GM19099 (cell line): ENCODE data around the gene STAB1.

Experiments
- POLR2A ChIP-seq: IDR thresholded peaks from 3 replicates; pipeline ENCODE4 v1.6.1; 2011; ENCODE audit warnings: low read depth; ENCODE audit not compliant: insufficient read length; ENCODE audit errors: extremely low read depth

The STAB1 gene

DNA sequence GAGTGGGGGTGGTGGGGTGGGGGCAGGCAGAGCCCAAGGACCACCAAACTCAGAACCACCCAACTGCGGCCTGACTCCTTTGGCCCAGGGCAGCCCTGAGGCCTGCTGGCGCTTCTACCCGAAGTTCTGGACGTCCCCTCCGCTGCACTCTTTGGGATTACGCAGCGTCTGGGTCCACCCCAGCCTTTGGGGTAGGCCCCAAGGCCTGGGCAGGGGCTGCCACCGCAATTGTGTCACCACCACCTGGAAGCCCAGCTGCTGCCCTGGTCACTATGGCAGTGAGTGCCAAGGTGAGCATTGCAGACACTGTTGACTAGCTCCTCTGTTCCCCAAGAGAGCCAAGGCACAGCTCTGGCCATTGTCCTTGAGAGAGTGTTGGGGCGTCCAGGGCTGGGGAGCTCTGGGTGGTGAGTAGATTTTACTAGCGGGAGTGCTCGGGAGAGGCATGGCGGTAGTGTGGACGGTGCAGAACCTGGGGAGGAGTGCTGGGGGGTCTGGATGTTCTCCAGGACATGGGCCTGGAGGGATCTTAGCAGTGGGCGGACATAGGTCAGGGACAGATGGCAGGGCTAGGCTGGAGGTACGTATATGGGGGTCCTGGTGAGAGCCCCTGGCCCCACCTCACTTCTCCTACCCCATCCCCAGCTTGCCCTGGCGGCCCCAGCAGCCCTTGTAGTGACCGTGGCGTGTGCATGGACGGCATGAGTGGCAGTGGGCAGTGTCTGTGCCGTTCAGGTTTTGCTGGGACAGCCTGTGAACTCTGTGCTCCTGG, 25.8 kb downstream of the STAB1 start:
- no peak for TF ChIP-seq POLR2A

- no peak for TF ChIP-seq POLR2A
Measured at GRCh38 chr3:52521488-52521824, 26.3 kb downstream of the STAB1 start.

DNA sequence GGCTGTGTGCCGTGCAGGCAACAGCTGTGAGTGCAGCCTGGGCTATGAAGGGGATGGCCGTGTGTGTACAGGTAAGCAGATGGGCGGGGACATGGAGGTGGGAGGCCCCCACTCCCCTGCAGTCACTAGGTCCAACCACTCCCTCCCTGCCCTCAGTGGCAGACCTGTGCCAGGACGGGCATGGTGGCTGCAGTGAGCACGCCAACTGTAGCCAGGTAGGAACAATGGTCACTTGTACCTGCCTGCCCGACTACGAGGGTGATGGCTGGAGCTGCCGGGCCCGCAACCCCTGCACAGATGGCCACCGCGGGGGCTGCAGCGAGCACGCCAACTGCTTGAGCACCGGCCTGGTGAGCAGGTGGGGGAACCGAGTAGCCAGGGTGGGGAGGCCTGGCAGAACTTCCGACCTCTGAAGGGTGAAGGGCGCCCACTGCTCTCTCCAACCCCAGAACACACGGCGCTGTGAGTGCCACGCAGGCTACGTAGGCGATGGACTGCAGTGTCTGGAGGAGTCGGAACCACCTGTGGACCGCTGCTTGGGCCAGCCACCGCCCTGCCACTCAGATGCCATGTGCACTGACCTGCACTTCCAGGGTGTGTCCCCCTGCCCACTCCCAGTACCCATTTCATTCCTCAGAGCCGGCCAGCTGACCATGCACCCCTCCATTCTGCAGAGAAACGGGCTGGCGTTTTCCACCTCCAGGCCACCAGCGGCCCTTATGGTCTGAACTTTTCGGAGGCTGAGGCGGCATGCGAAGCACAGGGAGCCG, 26.9 kb downstream of the STAB1 start:
- TF ChIP-seq POLR2A, result no peak

DNA sequence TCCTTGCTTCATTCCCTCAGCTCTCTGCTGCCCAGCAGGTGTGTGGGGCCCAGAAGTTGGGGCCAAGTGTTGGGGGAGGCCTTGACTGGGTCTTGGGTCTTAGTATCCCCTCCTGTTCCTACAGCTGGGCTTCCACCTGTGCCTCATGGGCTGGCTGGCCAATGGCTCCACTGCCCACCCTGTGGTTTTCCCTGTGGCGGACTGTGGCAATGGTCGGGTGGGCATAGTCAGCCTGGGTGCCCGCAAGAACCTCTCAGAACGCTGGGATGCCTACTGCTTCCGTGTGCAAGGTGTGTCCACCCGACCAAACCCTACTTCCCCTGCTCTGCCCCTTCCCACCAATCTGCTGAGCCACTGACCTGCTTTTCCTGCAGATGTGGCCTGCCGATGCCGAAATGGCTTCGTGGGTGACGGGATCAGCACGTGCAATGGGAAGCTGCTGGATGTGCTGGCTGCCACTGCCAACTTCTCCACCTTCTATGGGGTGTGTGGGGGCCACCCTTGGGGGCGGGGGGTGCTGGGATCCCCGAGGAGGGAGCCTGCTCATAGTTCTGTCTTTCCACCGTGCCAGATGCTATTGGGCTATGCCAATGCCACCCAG, 27.6 kb downstream of the STAB1 start:
- no peak for TF ChIP-seq POLR2A

DNA sequence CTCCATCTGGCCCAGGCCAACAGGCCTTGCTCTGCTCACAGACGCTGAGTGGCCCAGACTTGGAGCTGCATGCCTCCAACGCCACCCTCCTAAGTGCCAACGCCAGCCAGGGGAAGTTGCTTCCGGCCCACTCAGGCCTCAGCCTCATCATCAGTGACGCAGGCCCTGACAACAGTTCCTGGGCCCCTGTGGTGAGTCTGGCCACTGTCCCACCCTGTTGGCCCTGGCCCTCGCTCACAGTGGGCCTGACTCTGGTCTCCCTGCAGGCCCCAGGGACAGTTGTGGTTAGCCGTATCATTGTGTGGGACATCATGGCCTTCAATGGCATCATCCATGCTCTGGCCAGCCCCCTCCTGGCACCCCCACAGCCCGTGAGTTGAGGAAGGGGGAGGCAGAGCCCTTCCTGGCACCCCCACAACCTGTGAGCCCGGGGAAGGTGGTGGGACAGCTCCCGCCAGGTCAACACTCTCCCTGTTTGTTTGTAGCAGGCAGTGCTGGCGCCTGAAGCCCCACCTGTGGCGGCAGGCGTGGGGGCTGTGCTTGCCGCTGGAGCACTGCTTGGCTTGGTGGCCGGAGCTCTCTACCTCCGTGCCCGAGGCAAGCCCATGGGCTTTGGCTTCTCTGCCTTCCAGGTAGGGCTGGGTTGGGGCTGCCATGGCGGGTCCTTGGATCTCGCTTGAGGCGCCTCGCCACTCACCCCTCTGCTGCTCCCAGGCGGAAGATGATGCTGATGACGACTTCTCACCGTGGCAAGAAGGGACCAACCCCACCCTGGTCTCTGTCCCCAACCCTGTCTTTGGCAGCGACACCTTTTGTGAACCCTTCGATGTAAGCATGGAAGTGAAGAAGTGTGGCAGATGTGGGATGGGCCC, 28.5 kb downstream of the STAB1 start:
- TF ChIP-seq POLR2A, result no peak

- TF ChIP-seq POLR2A, result no peak
Measured at GRCh38 chr3:52524258-52524751, 29.2 kb downstream of the STAB1 start.

DNA sequence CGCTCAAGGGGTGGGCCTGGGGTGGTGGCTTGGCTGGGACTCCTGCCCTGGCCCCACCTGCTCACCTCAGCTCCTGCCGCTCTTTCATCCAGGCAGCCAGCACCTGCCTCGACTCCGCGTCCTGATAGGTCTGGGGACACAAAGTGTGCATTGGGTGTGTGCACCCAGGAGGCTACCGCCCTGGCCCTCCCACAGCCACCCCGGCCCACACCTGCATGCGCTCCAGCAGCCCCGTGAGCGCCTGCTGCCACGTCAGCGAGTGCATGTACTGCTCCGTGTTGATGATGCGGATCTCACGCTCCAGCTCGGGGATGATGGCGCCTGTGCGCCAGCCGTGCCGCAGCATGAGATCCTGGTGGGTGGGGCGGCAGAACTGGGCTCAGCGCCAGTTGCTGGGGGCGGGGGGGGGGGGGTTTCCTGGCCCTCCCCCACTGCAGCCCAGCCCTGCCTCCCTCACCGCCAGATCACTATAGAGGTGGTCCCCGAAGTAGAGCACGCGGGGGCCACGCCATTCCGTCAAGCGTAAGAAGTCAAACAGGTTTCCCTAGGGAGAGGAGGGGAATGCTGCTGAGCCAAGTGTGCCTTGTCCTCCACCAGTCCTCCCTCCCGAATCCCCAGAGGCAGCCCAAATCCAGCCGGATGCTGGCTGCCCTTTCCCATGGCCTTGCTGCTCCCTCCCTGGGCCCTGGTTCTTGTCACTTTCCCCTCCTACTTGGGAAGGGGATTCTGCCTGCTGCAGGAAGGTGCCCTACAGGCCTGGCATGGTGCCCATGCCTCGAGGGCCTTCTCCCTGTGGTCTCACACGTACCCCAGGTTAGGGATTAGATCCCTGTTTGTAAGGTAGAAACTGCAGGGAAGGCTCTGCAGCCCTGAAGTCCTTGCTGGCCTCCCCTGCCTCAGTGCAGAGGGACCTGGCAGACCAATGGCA, 29.9 kb downstream of the STAB1 start:
- no peak for TF ChIP-seq POLR2A

- no peak for TF ChIP-seq POLR2A
Measured at GRCh38 chr3:52525680-52526561, 30.8 kb downstream of the STAB1 start.

DNA sequence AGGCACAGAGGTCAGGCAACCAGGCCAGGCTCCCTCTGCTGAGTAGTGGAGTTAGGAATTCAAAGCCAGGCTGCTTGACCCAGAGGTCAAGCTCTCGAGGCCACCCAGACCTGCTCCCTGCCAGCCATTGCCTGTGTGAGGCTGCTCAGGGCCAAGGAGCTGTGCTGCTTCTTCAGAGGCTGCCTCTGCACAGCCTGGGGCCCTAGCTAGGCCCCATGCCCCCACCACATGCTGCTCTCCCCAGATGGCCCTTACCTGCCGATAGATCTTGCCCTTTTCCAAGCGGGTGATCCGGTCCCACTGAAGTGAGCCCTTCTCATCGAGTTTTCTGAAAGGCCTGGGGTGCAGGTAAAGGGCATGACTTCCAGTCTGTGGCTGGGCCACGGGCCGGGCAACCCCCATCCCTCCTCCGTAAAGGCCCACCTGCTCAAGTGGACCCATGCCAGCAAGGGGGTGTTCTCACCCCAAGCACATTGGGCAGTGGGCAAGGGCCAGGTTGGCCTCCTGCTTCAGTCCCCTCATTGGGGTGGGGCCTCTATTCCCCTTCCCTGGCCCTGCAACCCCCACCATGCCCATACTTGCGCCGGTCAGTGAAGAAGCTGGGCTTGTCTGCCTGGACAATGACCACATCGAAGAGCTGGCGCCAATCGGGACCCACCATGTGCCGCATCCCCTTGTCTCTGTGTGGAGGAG, 32.0 kb downstream of the STAB1 start:
- TF ChIP-seq POLR2A, result no peak

DNA sequence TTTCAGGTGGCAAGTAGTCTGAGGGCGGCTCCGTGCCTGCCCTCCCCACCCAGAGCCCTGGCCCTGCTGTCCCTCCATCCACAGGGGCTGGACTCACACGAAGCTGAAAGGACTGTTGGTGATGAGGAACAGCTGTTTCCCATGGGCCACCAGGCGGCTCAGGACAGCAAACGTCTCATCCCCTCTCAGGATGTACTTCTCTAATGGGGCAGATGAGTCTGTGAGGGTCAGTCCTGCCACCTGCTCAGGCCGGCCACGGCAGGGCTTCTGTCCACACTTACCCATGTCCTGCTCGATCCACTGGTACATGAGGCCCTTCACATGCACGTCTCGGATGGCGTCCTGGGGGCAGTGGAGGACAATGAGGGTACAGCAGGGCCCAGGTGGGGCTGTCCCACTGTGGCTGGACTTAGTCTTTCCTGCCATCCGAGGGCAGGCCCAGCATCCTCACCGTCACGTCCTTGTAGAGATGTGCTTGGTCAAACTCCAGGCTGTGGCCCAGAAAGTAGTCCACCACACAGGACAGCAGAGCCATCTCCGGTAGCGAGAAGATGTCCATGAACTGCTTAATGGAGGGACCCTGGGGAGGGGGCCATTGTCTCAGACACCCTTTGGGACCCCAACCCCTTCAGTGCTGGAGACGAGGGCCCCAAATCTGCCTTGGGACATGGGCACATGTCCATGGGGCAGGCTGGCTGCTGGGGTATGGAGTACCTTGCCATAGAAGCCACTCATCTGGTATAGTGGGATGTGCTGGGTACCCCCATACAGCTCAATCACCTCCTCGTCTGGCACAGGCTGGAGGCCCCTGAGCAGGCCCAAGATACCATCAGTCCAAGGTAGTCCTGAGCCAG, 32.8 kb downstream of the STAB1 start:
- no peak for TF ChIP-seq POLR2A

GRCh38 chr3:52528586-52529375, 33.6 kb downstream of the STAB1 start:
- no peak for TF ChIP-seq POLR2A
